Measurements from ENCODE around the gene IRF4. TPM values are rescaled to one million over a fixed set of nuclear protein-coding genes. Genes with fewer than 3 reads are reported as not detected.

The IRF4 gene
- total RNA-seq (1 to 10 TPM; 3.7 to 7.4 TPM), polyA plus RNA-seq (ENCODE audit: insufficient read depth, low read depth, low replicate concordance) (1.8 TPM)
- long read RNA-seq, donor 1: 0 reads
- long read RNA-seq, donor 2: 0 reads

DNA sequence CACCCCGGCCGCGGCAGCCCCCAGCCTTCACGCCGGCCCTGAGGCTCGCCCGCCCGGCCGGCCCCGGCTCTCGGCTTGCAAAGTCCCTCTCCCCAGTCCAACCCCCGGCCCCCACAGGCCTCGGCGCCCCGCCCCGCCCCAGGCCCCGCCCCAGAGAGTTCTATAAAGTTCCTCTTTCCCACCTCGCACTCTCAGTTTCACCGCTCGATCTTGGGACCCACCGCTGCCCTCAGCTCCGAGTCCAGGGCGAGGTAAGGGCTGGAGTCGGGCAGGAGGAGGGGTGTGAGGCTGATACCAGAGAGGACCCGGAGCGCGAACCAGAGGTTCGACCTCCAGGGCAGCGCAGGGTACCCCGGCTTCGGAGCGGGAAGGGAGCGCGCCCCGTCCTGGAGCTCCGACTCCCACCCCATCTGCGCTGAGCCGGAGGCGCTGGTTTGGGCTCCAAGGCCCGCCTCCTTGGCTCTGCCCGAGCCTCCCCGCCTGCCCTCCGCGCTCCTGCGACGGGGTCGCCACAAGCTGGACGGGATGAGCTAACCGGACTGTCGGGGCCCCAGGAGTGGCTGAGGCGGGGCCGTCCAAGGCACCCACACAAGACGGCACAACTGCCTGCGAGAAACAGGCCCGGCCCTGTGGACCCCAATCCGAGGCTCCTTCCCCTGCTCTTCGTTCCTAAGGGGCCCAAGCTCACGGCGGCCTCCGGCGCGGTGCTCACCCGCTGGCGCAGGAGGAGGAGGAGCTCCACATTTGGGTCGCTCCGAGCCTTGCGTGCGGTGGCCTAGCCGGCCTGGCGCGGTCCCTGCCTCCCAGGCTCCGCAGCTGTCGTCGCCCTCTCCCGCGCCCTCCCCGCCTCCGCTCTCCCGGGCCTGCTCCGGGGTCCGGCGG lies at the start of gene IRF4:
TSS of gene IRF4 (plus strand) at position 194 of the 882 bp plus-strand sequence. CDS start 1,401 bp downstream, outside the sequence.
- Histone ChIP-seq H3K36me3 (ENCODE audit: low read depth, missing control alignments) (no peaks in the 10 kb centered on the region), H3K27me3 (no peaks in the 10 kb centered on the region), H3K27ac (no peak within 1 kb of the TSS), H3K4me1 (peaks cover 6% of the 10 kb centered on the region), H3K4me3 (peak within 1 kb of the TSS; percentile 15 to 61), H3K9me3 (no peaks in the 10 kb centered on the region)
- intact Hi-C loops (cut with DNase I; ENCODE audit: low total_unique reads): no loop called here
- whole genome bisulfite sequencing, 2 donors: 0 to 1% methylated on average over 1 to 69 of the region's 82 CpGs
- DNase-seq: peak; percentile 55
- no peak for TF ChIP-seq POLR2A (IDR thresholded peaks at IDR 0.05)
- TF ChIP-seq, protein P1, sequence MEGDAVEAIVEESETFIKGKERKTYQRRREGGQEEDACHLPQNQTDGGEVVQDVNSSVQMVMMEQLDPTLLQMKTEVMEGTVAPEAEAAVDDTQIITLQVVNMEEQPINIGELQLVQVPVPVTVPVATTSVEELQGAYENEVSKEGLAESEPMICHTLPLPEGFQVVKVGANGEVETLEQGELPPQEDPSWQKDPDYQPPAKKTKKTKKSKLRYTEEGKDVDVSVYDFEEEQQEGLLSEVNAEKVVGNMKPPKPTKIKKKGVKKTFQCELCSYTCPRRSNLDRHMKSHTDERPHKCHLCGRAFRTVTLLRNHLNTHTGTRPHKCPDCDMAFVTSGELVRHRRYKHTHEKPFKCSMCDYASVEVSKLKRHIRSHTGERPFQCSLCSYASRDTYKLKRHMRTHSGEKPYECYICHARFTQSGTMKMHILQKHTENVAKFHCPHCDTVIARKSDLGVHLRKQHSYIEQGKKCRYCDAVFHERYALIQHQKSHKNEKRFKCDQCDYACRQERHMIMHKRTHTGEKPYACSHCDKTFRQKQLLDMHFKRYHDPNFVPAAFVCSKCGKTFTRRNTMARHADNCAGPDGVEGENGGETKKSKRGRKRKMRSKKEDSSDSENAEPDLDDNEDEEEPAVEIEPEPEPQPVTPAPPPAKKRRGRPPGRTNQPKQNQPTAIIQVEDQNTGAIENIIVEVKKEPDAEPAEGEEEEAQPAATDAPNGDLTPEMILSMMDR (IDR thresholded peaks at IDR 0.05): no peak

DNA sequence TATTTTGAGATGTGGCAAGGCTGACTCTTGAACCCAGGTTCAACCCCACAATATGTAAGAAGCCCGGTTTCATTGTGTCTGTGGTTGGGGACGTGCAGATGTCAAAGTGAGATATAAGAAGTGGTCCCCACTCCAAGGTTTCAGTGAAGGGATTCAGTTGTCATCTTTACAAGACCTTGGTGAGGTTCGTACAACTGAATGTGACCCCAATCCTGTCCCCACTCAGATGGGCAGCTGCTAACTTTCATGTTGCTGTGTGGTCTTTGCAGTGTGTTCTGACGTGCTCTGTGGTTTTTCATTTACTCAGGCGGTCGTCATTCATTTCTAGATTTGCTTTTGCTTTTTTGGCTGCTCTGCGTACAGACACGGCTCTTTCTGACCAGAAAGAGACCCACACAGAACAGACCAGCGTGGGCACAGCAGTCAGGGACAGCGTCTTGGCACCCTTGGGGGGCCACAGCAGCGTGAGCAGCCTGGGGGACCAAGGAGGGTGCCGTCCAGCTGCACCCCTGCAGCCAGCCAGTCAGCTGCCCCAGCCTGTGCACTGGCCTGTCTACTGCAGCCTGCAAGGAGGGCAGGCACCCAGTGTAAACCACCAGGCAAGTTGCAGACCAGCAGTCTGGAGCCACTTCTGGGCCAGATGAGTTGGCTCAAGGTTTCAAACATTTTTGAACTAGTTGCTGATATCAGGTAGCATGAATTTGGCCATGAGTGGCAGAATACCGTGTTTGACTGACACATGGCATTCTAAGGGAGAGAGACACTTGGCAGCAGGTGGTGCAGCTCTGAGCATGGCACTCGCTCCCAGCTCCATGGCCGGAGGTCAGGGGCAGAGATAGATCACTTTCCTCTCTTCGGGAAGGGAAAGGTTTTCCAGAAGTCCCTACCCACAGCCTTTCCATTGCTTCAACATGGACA lies 49.4 kb upstream of the IRF4 start:
- Histone ChIP-seq H3K27ac (no peak overlapping the region), H3K4me1 (no peaks in the 10 kb centered on the region), H3K4me3 (no peak overlapping the region), H3K27me3 (no peaks in the 10 kb centered on the region), H3K9me3 (no peaks in the 10 kb centered on the region), H3K36me3 (ENCODE audit: low read depth, missing control alignments) (no peaks in the 10 kb centered on the region)
- intact Hi-C loops (cut with DNase I; ENCODE audit: low total_unique reads): no loop called here
- no peak for DNase-seq
- WGBS, 2 donors: 80 to 82% methylated on average over 16 of the region's 16 CpGs
- TF ChIP-seq POLR2A (IDR thresholded peaks at IDR 0.05): no peak
- TF ChIP-seq, protein P1 (IDR thresholded peaks at IDR 0.05): no peak

DNA sequence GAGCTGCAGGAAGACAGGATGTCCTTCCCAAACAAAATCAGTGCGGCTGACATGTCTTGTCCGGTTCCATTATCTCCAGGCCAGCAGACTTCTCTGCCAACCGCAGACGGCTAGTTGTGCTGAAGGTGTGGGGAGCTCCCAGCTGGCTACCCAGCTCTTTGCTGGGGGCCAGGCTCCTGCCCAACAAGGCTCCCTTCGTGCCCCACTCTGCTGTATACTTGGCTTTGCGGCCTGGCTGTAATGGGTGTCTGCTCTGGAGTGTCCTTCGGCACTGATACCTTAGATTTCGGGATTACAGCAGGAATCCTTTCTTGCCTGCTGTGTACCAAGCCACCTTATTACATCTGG lies 48.7 kb upstream of the IRF4 start:
- Histone ChIP-seq H3K36me3 (ENCODE audit: low read depth, missing control alignments) (no peaks in the 10 kb centered on the region), H3K27ac (no peak overlapping the region), H3K4me1 (no peaks in the 10 kb centered on the region), H3K4me3 (no peak overlapping the region), H3K9me3 (no peaks in the 10 kb centered on the region), H3K27me3 (no peaks in the 10 kb centered on the region)
- intact Hi-C loops (cut with DNase I; ENCODE audit: low total_unique reads): no loop called here
- no peak for TF ChIP-seq POLR2A (IDR thresholded peaks at IDR 0.05)
- TF ChIP-seq, protein P1 (IDR thresholded peaks at IDR 0.05): no peak
- no peak for DNase-seq
- WGBS, 2 donors: 85 to 91% methylated on average over 8 of the region's 8 CpGs

DNA sequence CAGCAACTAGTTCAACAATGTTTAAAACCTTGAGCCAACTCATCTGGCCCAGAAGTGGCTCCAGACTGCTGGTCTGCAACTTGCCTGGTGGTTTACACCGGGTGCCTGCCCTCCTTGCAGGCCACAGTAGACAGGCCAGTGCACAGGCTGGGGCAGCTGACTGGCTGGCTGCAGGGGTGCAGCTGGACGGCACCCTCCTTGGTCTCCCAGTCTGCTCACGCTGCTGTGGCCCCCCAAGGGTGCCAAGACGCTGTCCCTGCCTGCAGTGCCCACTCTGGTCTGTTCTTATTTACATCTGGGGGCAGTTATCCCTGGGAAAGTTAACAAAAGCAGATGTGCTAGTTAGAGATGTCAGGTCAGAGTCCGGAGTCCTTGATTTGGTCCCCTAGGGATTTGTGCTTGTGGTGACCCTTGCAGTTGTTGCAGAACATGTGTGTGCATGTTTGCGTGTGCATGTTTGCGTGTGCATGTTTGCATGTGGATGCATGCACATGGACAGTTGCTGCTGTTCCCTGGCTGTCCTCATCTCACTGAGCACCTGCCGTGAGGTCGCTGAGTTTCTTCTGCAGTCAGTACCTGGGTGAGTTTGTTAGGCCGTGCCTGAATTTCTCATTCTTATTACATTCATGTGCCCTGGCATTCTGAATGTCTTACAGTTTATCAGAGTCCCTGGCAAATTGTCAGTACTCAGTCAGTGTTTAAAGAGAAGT lies 48.2 kb upstream of the IRF4 start:
- 84% methylated on average over 10 of the region's 10 CpGs for WGBS, 2 donors
- no peak for DNase-seq
- H3K27me3 ChIP-seq: no peaks in the 10 kb centered on the region
- TF ChIP-seq, protein P1 (IDR thresholded peaks at IDR 0.05): no peak
- no peak for TF ChIP-seq POLR2A (IDR thresholded peaks at IDR 0.05)
- no peaks in the 10 kb centered on the region for H3K4me1 ChIP-seq
- no peaks in the 10 kb centered on the region for H3K36me3 ChIP-seq (ENCODE audit: low read depth, missing control alignments)
- intact Hi-C loops (cut with DNase I; ENCODE audit: low total_unique reads): no loop called here
- no peak overlapping the region for H3K27ac ChIP-seq
- no peaks in the 10 kb centered on the region for H3K9me3 ChIP-seq
- H3K4me3 ChIP-seq: no peak overlapping the region

Measured in testis (tissue), 5 donors.